Muscle of back (tissue), 11 donors: Measurements from ENCODE around the gene ZNF638. TPM values are rescaled to one million over a fixed set of nuclear protein-coding genes. Genes with fewer than 3 reads are reported as not detected.

ENCODE experiments used
- DNase-seq, 3 donors: peaks; one replicate each; pipeline versions ENCODE4 v3.0.0 to v3.0.0-alpha.2; 2013
- polyA plus RNA-seq, 10 donors: library from polyadenylated mRNA; unstranded; fragments of 120-200 nt; gene quantifications; one replicate each; pipeline ENCODE4 v1.2.1, GENCODE V29; 2013; ENCODE audit not compliant: insufficient read length in 10 of 10

ZNF638 gene
- polyA plus RNA-seq, 10 donors = 76.5 to 136 (median 107) TPM

DNA sequence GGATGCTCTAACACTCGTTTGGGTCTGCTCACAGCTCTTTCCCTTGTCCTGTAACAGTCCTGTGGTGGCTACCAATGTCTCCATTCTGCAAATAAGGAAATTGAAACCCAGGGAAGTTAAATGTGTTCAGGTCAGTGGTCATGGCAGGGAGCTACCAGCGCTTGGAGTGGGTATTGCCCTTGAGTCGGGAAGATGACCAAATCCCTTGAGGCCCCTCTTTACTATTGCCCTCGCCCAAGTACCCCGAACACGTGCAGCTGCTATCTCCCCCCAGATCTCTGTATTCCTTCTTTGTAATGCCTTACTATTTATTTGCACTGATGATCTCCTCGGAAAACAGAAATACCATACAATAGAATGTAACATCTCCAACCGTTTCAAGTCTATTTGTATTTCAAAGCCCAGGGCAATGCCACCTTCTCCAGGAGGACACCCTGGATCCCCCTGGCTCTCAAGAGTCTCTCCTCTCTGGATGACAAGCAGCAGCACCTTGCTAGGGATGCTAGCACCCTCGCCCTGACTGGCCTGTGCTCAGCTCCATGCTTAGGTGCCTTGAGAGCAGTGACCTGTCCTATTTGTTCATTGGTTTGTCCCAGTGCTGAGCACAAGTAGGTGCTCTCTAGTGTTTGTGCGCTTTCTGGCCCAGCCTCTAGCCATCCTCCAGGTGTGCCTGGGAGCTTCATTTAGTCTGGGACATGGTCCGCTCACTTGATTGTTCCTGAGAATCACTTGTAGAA, 136.9 kb downstream of the ZNF638 start:
- DNase-seq = no peak

GRCh38 chr2:71469403-71470398, 138.1 kb downstream of the ZNF638 start:
- DNase-seq = peak in 1 of 3 donors; percentile 69

- no peak for DNase-seq
Measured at GRCh38 chr2:71471276-71471675, 139.7 kb downstream of the ZNF638 start.

- DNase-seq = no peak
Measured at GRCh38 chr2:71472019-71472418, 140.4 kb downstream of the ZNF638 start.

DNA sequence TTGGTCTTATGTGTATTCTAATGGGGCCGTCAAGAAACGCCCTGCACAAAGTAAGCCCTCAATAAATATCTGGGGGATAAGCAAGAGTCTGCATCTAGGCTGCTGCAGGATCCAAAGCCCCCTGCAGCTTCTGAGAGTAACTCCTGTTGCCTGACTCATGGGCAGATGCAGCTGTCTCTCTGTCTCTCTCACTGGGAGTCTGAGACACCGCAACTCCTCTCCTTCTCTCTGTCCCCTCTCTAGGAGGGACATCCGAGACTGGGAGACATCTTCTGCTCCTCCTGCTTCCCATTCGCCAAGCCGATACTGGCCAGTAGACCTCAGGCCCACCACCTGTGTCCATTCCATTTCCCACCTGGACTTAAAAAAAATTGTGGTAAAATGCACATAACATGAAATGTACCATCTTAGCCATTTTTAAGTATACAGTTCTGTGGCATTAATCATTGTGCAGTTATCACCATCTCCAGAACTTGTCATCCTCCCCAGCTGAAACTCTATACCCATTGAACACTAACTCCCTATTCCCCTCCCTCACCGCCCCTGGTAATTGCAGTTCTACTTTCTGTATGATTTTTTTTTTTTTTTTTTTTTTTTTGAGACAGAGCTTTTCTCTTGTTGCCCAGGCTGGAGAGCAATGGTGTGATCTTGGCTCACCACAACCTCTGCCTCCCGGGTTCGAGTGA, 141.9 kb downstream of the ZNF638 start:
- no peak for DNase-seq

- no peak for DNase-seq
Measured at GRCh38 chr2:71474116-71474743, 142.6 kb downstream of the ZNF638 start.

GRCh38 chr2:71474744-71475397, 143.3 kb downstream of the ZNF638 start:
- no peak for DNase-seq

GRCh38 chr2:71476495-71476894, 144.9 kb downstream of the ZNF638 start:
- no peak for DNase-seq

- DNase-seq = no peak
Measured at GRCh38 chr2:71477231-71477691, 145.7 kb downstream of the ZNF638 start.

DNA sequence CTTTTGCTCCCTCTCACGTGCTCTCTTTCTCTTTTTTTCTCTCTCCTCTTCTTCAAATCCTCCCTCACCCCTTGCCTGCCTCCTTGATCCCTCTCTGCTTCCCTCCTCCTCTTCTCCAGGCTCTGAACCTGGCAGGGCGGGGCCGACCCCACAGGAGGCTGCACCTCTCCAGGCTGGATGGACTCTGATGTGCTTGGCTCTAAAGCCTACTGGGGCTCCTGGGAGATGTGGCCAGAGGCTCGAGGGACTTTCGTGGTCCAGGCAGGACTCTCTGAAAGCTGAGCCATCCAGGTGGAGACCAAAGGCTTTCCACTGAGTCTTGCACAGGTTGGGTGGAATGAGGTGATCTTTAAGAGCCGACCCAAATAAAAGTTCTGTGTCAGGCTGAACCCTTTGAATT, 147.2 kb downstream of the ZNF638 start:
- no peak for DNase-seq

- DNase-seq = no peak
Measured at GRCh38 chr2:71479261-71479660, 147.7 kb downstream of the ZNF638 start.

GRCh38 chr2:71481111-71481510, 149.5 kb downstream of the ZNF638 start:
- DNase-seq = no peak

- DNase-seq = no peak
Measured at GRCh38 chr2:71482055-71482454, 150.5 kb downstream of the ZNF638 start.

DNA sequence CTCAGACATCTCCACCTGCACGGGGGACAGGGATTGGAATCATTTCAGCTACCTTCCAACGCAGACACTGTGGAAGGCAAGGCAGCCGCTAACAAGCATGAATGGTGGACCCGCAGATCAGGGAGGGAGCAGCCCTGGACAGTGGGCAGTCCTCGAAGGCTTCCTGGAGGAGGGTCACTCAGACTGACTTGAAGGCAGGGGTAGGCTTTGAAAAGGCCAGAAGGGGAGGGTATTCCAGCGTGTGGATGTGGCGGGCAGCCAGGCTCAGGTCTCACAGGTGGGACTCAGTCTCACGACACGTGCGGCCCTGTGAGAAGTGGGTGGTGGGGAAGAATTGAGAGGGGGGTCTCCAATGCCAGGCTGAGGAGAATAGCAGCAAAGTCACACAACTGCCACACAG, 151.7 kb downstream of the ZNF638 start:
- no peak for DNase-seq

DNA sequence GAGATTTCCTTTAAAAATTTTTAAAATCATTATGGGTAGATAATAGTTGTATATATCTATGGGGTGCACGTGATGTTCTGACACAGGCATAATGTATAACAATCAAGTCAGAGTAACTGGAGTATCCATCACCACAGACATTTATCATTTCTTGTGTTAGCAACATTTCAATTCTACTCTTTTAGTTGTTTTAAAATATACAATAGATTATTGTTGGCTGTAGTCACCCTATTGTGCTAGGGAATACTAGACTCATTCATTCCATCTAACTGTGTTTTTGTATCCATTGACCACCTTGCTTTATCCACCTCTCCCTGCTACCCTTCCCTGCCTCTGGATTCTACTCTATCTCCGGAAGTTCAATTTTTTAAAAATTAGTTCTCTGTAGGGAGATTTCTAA, 152.8 kb downstream of the ZNF638 start:
- no peak for DNase-seq

Other genes starting within 250 kb of the ZNF638 start
- gene MCEE, start 201.6 kb upstream of the ZNF638 start, polyA plus RNA-seq = 10 to 100 TPM; 18.0 to 29.1 (median 23.9) TPM
- gene MPHOSPH10, start 201.1 kb upstream of the ZNF638 start, polyA plus RNA-seq = 10 to 100 TPM; 26.4 to 39.6 (median 32.8) TPM
- 10 to 100 TPM in 1 of 10 donors, 1 to 10 TPM in 9; 5.1 to 10.0 (median 8.2) TPM for gene PAIP2B, start 104.7 kb upstream of the ZNF638 start, polyA plus RNA-seq
- 100 to 1,000 TPM in 7 of 10 donors, 10 to 100 TPM in 3; 75.3 to 143 (median 114) TPM for gene DYSF, start 121.8 kb downstream of the ZNF638 start, polyA plus RNA-seq